Panc1 (cell line): Measurements from ENCODE around the gene DPP8. TPM values are rescaled to one million over a fixed set of nuclear protein-coding genes. Genes with fewer than 3 reads are reported as not detected.

Experiments used
- ATAC-seq: fragments of 200-7000 bp; cut with Tn5 transposase; 2 replicates; pipeline ENCODE4 v1.9.1; 2020; ENCODE audit warnings: mild to moderate bottlenecking, moderate library complexity
- BruUV-seq: library from RNA; stranded (reverse); fragments of 400-500 nt; replicated peaks from 2 replicates; lab custom pipeline; 2021; lab: Mats Ljungman, UMichigan
- CTCF ChIA-PET: fragments of 300-600 bp; sonication (Branson Sonifier 250); formaldehyde crosslinking; loops from one replicate; lab custom pipeline; 2022; ENCODE audit warnings: antibody characterized with exemption; lab: Charles Lee
- POLR2A ChIA-PET: fragments of 300-600 bp; sonication (Branson Sonifier 250); formaldehyde crosslinking; loops from one replicate; lab custom pipeline; 2022; ENCODE audit warnings: antibody characterized with exemption; lab: Charles Lee
- DNase-seq: peaks from one replicate; pipeline ENCODE4 v3.0.0-alpha.2; 2010; ENCODE audit warnings: low read depth, low spot score
- H3K27ac ChIP-seq: 2 replicates; pipeline ENCODE4 v1.5.1; 2011; ENCODE audit warnings: mild to moderate bottlenecking, low read length, inconsistent platforms
- H3K27me3 ChIP-seq: fragments of 200-500 bp; sonication (Bioruptor generic); 2 replicates; pipeline ENCODE4 v1.6.0; 2014; ENCODE audit warnings: low read length, inconsistent platforms; ENCODE audit not compliant: control insufficient read depth, insufficient read depth
- H3K36me3 ChIP-seq: fragments of 200-500 bp; sonication (Bioruptor generic); 2 replicates; pipeline ENCODE4 v1.5.1; 2014; ENCODE audit warnings: inconsistent platforms, mild to moderate bottlenecking, low read length, moderate library complexity; ENCODE audit not compliant: control insufficient read depth, insufficient read depth
- H3K4me1 ChIP-seq: 2 replicates; pipeline ENCODE4 v1.5.1; 2011; ENCODE audit warnings: inconsistent platforms, mild to moderate bottlenecking, low read length, moderate library complexity; ENCODE audit not compliant: control insufficient read depth, insufficient read depth
- H3K4me3 ChIP-seq, 2 experiments: 2 replicates each; pipeline ENCODE4 v1.5.1; 2011 to 2012; ENCODE audit warnings: low read depth in 2 of 2, low read length in 2 of 2, mild to moderate bottlenecking in 2 of 2, inconsistent platforms in 1 of 2, moderate library complexity in 1 of 2
- H3K9me3 ChIP-seq: fragments of 200-500 bp; sonication (Bioruptor generic); 2 replicates; pipeline ENCODE4 v1.5.1; 2014; ENCODE audit warnings: low read depth, mild to moderate bottlenecking, inconsistent platforms, low read length, moderate library complexity; ENCODE audit not compliant: control insufficient read depth, insufficient read depth
- CTCF ChIP-seq: fragments of 450-650 bp; IDR thresholded peaks from 2 replicates; pipeline ENCODE4 v1.5.1; 2017; ENCODE audit warnings: mild to moderate bottlenecking
- POLR2AphosphoS5 ChIP-seq: IDR thresholded peaks from 2 replicates; pipeline ENCODE4 v1.6.1; 2012; ENCODE audit warnings: mild to moderate bottlenecking, low read depth, low read length, moderate library complexity
- REST ChIP-seq, 2 experiments: IDR thresholded peaks; 2 replicates each; pipeline ENCODE4 v1.6.1; 2011 to 2012; ENCODE audit warnings: low read depth in 2 of 2, control low read depth in 1 of 2, low read length in 1 of 2, mild to moderate bottlenecking in 1 of 2, moderate library complexity in 1 of 2; ENCODE audit not compliant: insufficient read depth in 1 of 2
- SIN3A ChIP-seq: IDR thresholded peaks from 2 replicates; pipeline ENCODE4 v1.6.1; 2012; ENCODE audit warnings: low read depth, mild to moderate bottlenecking, low read length, moderate library complexity, borderline replicate concordance; ENCODE audit not compliant: insufficient read depth
- TCF7L2 ChIP-seq: IDR thresholded peaks from 2 replicates; pipeline ENCODE4 v1.6.1; 2011; ENCODE audit warnings: mild to moderate bottlenecking, low read depth, low read length, inconsistent platforms
- in situ Hi-C: cut with HindIII; loops from 2 replicates; pipeline ENCODE4 v1.10.0; 2016; ENCODE audit warnings: low sequenced_read_pairs, low pct_unique_long_range_greater_than_20kb
- intact Hi-C: fragments of 100-400 bp; cut with micrococcal nuclease; formaldehyde crosslinking; loops from one replicate; pipeline ENCODE4 v1.10.0; 2022; ENCODE audit not compliant: unreplicated experiment
- total RNA-seq: library from RNA; stranded (reverse); gene quantifications from one replicate; pipeline ENCODE4 v1.2.1, GENCODE V29; 2021; ENCODE audit not compliant: unreplicated experiment

DPP8 gene
- total RNA-seq, 1 experiment from 2014 or later, result 36.2 TPM

DNA sequence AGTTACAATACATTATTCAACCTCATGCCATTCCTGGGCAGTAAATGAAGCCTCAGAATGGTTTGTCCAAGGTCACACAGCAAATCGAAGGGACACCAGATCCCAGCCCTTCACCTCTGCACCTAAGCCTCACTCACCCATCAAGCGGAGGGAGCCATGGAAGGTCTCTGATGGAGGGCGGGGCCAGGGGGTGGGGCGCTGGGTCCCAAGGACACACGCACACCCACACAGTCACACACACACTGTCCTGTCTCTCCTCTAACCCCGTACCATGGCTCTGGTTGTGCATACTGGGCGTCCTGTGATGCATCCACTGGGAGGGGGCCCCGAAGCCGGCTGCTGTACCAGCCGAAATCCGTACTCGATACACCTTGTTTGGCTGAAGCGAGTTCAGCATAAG lies 124.4 kb downstream of the DPP8 start:
- intact Hi-C loops, result no loop called here
- BruUV-seq, result no TSS peak
- H3K27ac ChIP-seq, result no peak overlapping the region
- CTCF ChIA-PET, result no interaction called here
- DNase-seq (no peak), ATAC-seq (no peak)
- no peak overlapping the region for H3K4me3 ChIP-seq
- TF ChIP-seq CTCF, result no peak
- TF ChIP-seq POLR2AphosphoS5, result no peak
- no peak for TF ChIP-seq REST (IDR thresholded peaks at IDR 0.05; ENCODE audit: insufficient read depth in 1 of 2, low read depth in 2 of 2, low read length in 1 of 2)
- no peak for TF ChIP-seq TCF7L2
- no peak for TF ChIP-seq SIN3A
- no peaks in the 10 kb centered on the region for H3K36me3 ChIP-seq
- H3K27me3 ChIP-seq, result 0 out of 2 replicates have a peak, but pooled peaks cover 3% of the 10 kb centered on the region
- in situ Hi-C loops, result no loop called here
- no peaks in the 10 kb centered on the region for H3K9me3 ChIP-seq
- POLR2A ChIA-PET, result no interaction called here
- no peaks in the 10 kb centered on the region for H3K4me1 ChIP-seq

Other genes with a start within 250 kb of the DPP8 start
- gene PARP16, start 230.8 kb downstream of the DPP8 start, total RNA-seq, result 15.4 TPM
- not detected for gene RNU5A-1, start 221.6 kb downstream of the DPP8 start, total RNA-seq
- not detected for gene RNU5B-1, start 213.0 kb downstream of the DPP8 start, total RNA-seq
- gene IGDCC3, start 139.7 kb downstream of the DPP8 start, total RNA-seq, result 0.18 TPM
- gene IGDCC4, start 94.7 kb downstream of the DPP8 start, total RNA-seq, result 5.1 TPM
- gene HACD3, start 12.8 kb upstream of the DPP8 start, total RNA-seq, result 83.2 TPM
- gene INTS14, start 93.4 kb upstream of the DPP8 start, total RNA-seq, result 41.2 TPM
- gene SLC24A1, start 104.2 kb upstream of the DPP8 start, total RNA-seq, result 13.0 TPM